Mammary microvascular endothelial cell (primary cell): ENCODE data around the gene APOO. TPM values are rescaled to one million over a fixed set of nuclear protein-coding genes. Genes with fewer than 3 reads are reported as not detected.

Experiments used
- total RNA-seq: library from RNA; depleted of rRNA; stranded (reverse); fragments of >200 nt; gene quantifications from 2 replicates; pipeline ENCODE4 v1.2.3, GENCODE V29; 2015

The APOO gene
- 15.0 and 18.2 TPM in 2 replicates for total RNA-seq

GRCh38 chrX:23907498-23908218 is at the start of gene APOO, which contains the start of gene CXorf58:
Gene APOO (minus strand): TSS chrX:23907938. CDS start chrX:23907702, 236 bp downstream.
Gene CXorf58 (plus strand): TSS chrX:23908006. CDS start chrX:23910303, 2,297 bp downstream.

Other genes starting within 250 kb of the APOO start
- 257 and 290 TPM in 2 replicates for gene PRDX4, start 240.4 kb downstream of the APOO start, total RNA-seq
- gene ACOT9, start 164.7 kb downstream of the APOO start, total RNA-seq: 89.5 and 96.3 TPM in 2 replicates
- gene SAT1, start 124.8 kb downstream of the APOO start, total RNA-seq: 142 and 147 TPM in 2 replicates
- not detected in 2 replicates for gene CXorf58, start 68 bp upstream of the APOO start, total RNA-seq
- 3.2 and 3.5 TPM in 2 replicates for gene KLHL15, start 119.2 kb upstream of the APOO start, total RNA-seq
- gene EIF2S3, start 147.0 kb upstream of the APOO start, total RNA-seq: 130 and 142 TPM in 2 replicates
- gene ZFX, start 241.8 kb upstream of the APOO start, total RNA-seq: 28.8 and 61.3 TPM in 2 replicates